Coronary artery (tissue), 2 donors: ENCODE data around the gene NRROS.

Source experiments
- DNase-seq: peaks from one replicate; pipeline ENCODE4 v3.0.0-alpha.2; 2017; ENCODE audit warnings: low spot score
- H3K27ac ChIP-seq, 2 donors: fragments of 200-600 bp; sonication (generic); one replicate each; pipeline ENCODE4 v1.5.1; 2016 to 2019
- H3K4me3 ChIP-seq: fragments of 200-600 bp; sonication (generic); 2 replicates; pipeline ENCODE4 v1.5.1; 2016; ENCODE audit warnings: mild to moderate bottlenecking, moderate library complexity
- TF ChIP-seq, protein P1 (sequence below): fragments of 200-600 bp; sonication (generic); IDR thresholded peaks from one replicate; pipeline ENCODE4 v1.5.1; 2019; ENCODE audit warnings: antibody characterized with exemption

The NRROS gene

DNA sequence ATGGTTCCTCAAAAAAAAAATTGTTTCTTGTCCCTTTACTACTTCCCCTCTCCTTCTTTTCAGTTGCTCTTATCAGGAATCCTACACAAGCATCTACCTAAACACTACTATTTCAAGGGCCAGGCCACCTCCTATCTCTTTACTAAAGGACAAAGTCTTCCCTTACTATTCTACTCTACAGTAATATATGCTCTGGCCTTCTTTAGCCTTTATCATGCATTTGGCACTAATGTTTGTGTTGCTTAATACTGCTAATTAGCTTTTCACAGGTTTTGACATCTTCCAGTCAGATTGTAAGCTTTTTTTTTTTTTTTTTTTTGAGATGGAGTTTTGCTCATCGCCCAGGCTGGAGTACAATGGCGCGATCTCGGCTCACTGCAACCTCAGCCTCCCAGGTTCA is 67.2 kb downstream of the NRROS start:
- no peak for DNase-seq
- TF ChIP-seq, protein P1, sequence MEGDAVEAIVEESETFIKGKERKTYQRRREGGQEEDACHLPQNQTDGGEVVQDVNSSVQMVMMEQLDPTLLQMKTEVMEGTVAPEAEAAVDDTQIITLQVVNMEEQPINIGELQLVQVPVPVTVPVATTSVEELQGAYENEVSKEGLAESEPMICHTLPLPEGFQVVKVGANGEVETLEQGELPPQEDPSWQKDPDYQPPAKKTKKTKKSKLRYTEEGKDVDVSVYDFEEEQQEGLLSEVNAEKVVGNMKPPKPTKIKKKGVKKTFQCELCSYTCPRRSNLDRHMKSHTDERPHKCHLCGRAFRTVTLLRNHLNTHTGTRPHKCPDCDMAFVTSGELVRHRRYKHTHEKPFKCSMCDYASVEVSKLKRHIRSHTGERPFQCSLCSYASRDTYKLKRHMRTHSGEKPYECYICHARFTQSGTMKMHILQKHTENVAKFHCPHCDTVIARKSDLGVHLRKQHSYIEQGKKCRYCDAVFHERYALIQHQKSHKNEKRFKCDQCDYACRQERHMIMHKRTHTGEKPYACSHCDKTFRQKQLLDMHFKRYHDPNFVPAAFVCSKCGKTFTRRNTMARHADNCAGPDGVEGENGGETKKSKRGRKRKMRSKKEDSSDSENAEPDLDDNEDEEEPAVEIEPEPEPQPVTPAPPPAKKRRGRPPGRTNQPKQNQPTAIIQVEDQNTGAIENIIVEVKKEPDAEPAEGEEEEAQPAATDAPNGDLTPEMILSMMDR = no peak
- Histone ChIP-seq H3K4me3 (no peak overlapping the region), H3K27ac (no peak overlapping the region)

DNA sequence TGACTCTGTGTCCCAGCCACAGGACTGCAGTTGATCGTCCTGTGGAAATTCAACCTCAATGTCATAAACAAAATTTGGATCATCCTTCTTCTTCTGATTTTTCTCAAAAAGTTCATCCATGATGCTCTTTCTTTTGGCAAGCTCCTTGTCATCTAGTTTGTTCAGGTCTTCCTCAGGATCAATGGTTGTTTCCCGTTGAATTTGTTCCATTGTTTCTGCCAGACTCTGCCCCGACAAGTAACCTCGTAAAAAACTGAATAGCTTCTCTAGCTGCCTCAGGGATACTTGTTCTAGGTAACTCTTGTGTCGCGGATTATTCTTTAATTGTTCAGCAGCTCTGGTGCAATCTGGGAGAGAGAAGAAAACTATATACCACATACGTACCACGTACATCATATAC is 68.1 kb downstream of the NRROS start:
- Histone ChIP-seq H3K27ac (no peak overlapping the region), H3K4me3 (no peak overlapping the region)
- no peak for DNase-seq
- TF ChIP-seq, protein P1 = no peak

DNA sequence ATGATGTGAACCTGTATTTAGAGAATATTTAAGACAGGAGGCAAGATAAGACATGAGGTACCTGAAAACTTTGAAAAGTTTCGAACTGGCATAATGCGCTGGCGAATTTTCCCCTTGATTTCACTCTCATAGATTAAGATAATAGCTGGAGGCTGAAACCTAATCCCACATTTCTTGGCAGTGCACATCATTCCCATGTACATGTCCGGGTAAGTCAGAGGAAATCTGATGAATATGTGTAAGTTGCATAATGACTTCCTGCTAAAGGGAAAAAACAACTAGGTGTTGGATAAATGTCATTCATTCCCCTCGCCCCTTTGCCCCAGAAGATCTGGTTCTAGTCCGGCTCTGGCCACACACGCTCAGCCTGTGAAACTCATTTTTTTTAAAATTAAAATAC is 69.0 kb downstream of the NRROS start:
- H3K27ac ChIP-seq = no peak overlapping the region
- no peak for DNase-seq
- H3K4me3 ChIP-seq = no peak overlapping the region
- TF ChIP-seq, protein P1 = no peak
